Endodermal cell (in vitro differentiated cells): ENCODE results near the gene AVP. TPM values are rescaled to one million over a fixed set of nuclear protein-coding genes. Genes with fewer than 3 reads are reported as not detected.

Experiments
- DNase-seq: peaks from one replicate; pipeline ENCODE4 v3.0.0-alpha.2; 2017
- H3K27ac ChIP-seq: 2 replicates; pipeline ENCODE4 v1.5.1; 2013; ENCODE audit warnings: mild to moderate bottlenecking, low read depth, low read length, moderate library complexity
- H3K27me3 ChIP-seq: 2 replicates; pipeline ENCODE4 v1.6.1; 2013; ENCODE audit warnings: mild to moderate bottlenecking, low read length, moderate library complexity; ENCODE audit not compliant: insufficient read depth, control insufficient read depth, poor library complexity, severe bottlenecking
- H3K36me3 ChIP-seq: 2 replicates; pipeline ENCODE4 v1.7.0; 2013; ENCODE audit warnings: mild to moderate bottlenecking, low read length, moderate library complexity; ENCODE audit not compliant: control insufficient read depth, insufficient read depth
- H3K4me1 ChIP-seq: one replicate; pipeline ENCODE4 v1.7.0; 2013; ENCODE audit warnings: low read length; ENCODE audit not compliant: control insufficient read depth, insufficient read depth
- H3K4me3 ChIP-seq: 2 replicates; pipeline ENCODE4 v1.5.1; 2013; ENCODE audit warnings: mild to moderate bottlenecking, low read length, moderate library complexity
- H3K9ac ChIP-seq: 2 replicates; pipeline ENCODE4 v1.6.1; 2013; ENCODE audit warnings: mild to moderate bottlenecking, low read length, moderate library complexity; ENCODE audit not compliant: poor library complexity, severe bottlenecking; ENCODE audit errors: extremely low read depth
- H3K9me3 ChIP-seq: 2 replicates; pipeline ENCODE4 v1.6.1; 2013; ENCODE audit warnings: mild to moderate bottlenecking, low read length, moderate library complexity; ENCODE audit not compliant: control insufficient read depth
- H3K27ac Mint-ChIP-seq: 2 replicates; pipeline ENCODE4 v1.8.0; 2020; ENCODE audit warnings: mixed read lengths
- H3K27me3 Mint-ChIP-seq: 2 replicates; pipeline ENCODE4 v1.8.0; 2021; ENCODE audit warnings: mild to moderate bottlenecking, mixed read lengths; ENCODE audit not compliant: insufficient read depth
- H3K36me3 Mint-ChIP-seq: 2 replicates; pipeline ENCODE4 v1.8.0; 2020; ENCODE audit warnings: low read depth, mixed read lengths
- H3K4me1 Mint-ChIP-seq: 2 replicates; pipeline ENCODE4 v1.8.0; 2020; ENCODE audit warnings: mixed read lengths
- H3K4me3 Mint-ChIP-seq: 2 replicates; pipeline ENCODE4 v1.8.0; 2020; ENCODE audit warnings: mild to moderate bottlenecking, moderate library complexity, mixed read lengths
- H3K9me3 Mint-ChIP-seq: 2 replicates; pipeline ENCODE4 v1.8.0; 2020; ENCODE audit warnings: mild to moderate bottlenecking, mixed read lengths
- CTCF ChIP-seq: fragments of 200-600 bp; sonication (generic); conservative IDR thresholded peaks from 2 replicates; pipeline ENCODE4 v1.5.0; 2021; ENCODE audit warnings: antibody characterized with exemption, mild to moderate bottlenecking
- WGBS, 2 experiments: methylation state at CpG; one replicate each; pipeline versions ENCODE4 v1.1.5 to v1.1.7; 2013; ENCODE audit warnings: missing lambda C conversion rate in 2 of 2, mixed read lengths in 1 of 2; ENCODE audit not compliant: insufficient coverage in 1 of 2, insufficient read length in 1 of 2; 5-methylcytosine and 5-hydroxymethylcytosine counted together
- total RNA-seq, 2 donors: library from RNA; stranded (reverse); fragmentation: NEBNext Ultra II Directional in 1 of 2; extraction: Animal tissue kit (Norgen Biotek cat#: 25700) in 1 of 2; gene quantifications; 2 replicates in 1 of 2; 3 replicates in 1 of 2; pipeline ENCODE4 v1.2.1, GENCODE V29; 2021

The AVP gene
- total RNA-seq, 2 donors from 2014 or later, result not detected

- no peak overlapping the region for H3K27ac ChIP-seq
- Mint-ChIP-seq H3K27me3 (no peaks in the 10 kb centered on the region), H3K9me3 (no peaks in the 10 kb centered on the region), H3K4me3 (no peak overlapping the region), H3K4me1 (no peaks in the 10 kb centered on the region), H3K36me3 (no peaks in the 10 kb centered on the region), H3K27ac (peak overlapping the region; percentile 74)
- DNase-seq, result peak; percentile 61
- no peaks in the 10 kb centered on the region for H3K9me3 ChIP-seq
- H3K4me1 ChIP-seq, result no peaks in the 10 kb centered on the region
- H3K27me3 ChIP-seq, result no peaks in the 10 kb centered on the region
- 83 to 100% methylated on average over 3 to 14 of the region's 14 CpGs for WGBS, 2 experiments
- H3K4me3 ChIP-seq, result no peak overlapping the region
- no peak for TF ChIP-seq CTCF
- H3K9ac ChIP-seq, result no peak overlapping the region
- H3K36me3 ChIP-seq, result no peaks in the 10 kb centered on the region
Observed at GRCh38 chr20:3106658-3107463, 22.3 kb upstream of the AVP start.

GRCh38 chr20:3106185-3106584 is 21.7 kb upstream of the AVP start:
- 88 to 100% methylated on average over 1 of the region's 3 CpGs for WGBS, 2 experiments
- Mint-ChIP-seq H3K9me3 (no peaks in the 10 kb centered on the region), H3K36me3 (no peaks in the 10 kb centered on the region), H3K4me1 (no peaks in the 10 kb centered on the region), H3K27ac (no peak overlapping the region), H3K4me3 (no peak overlapping the region), H3K27me3 (no peaks in the 10 kb centered on the region)
- Histone ChIP-seq H3K36me3 (no peaks in the 10 kb centered on the region), H3K9me3 (no peaks in the 10 kb centered on the region), H3K4me1 (no peaks in the 10 kb centered on the region), H3K27ac (no peak overlapping the region), H3K27me3 (no peaks in the 10 kb centered on the region), H3K4me3 (no peak overlapping the region), H3K9ac (no peak overlapping the region)
- DNase-seq, result no peak
- TF ChIP-seq CTCF, result no peak

DNA sequence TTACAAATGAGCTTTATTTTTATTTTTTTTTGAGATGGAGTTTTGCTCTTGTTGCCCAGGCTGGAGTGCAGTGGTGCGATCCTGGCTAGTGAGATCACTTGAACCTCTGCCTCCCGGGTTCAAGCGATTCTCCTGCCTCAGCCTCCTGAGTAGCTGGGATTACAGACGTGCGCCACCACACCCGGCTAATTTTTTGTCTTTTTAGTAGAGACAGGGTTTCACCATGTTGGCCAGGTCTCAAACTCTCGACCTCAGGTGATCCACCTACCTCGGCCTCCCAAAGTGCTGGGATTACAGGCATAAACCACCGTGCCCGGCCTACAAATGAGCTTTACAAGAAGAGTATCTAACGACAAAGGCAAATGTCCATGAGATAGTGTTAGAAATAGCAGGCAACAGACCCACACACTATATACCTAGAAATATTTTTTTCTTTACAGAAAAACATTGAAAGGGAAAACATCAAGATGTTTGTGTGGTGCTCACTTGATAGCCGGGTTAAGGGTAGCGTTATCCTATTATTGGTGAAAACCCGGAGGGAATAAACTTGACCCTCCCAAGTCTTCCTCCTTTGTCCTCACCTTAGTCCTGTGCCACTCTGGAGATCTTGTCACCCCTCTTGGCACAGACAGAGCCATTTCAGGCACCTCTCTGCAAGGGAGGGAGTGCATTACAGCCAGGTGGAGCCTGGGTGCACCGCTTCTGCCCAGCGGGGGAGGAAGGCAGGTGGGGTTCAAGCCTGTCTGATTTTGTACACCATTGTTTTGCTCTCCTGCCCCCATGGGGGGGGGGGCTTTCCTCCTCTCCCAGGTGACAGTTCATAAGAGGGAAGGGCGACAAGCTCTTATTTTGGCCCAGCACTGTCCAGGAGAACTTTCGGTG is 21.0 kb upstream of the AVP start:
- H3K27ac Mint-ChIP-seq, result peak overlapping the region; percentile 39
- H3K4me1 ChIP-seq, result no peaks in the 10 kb centered on the region
- no peaks in the 10 kb centered on the region for H3K36me3 Mint-ChIP-seq
- TF ChIP-seq CTCF, result peak; percentile 10
- H3K9me3 Mint-ChIP-seq, result no peaks in the 10 kb centered on the region
- no peak overlapping the region for H3K9ac ChIP-seq
- WGBS, 2 experiments, result 92 to 96% methylated on average over 10 to 16 of the region's 18 CpGs
- DNase-seq, result no peak
- H3K27me3 Mint-ChIP-seq, result no peaks in the 10 kb centered on the region
- H3K36me3 ChIP-seq, result no peaks in the 10 kb centered on the region
- no peak overlapping the region for H3K4me3 ChIP-seq
- H3K27me3 ChIP-seq, result no peaks in the 10 kb centered on the region
- H3K4me3 Mint-ChIP-seq, result no peak overlapping the region
- no peaks in the 10 kb centered on the region for H3K9me3 ChIP-seq
- no peaks in the 10 kb centered on the region for H3K4me1 Mint-ChIP-seq
- H3K27ac ChIP-seq, result no peak overlapping the region
